NCI-H2196 (cell line): ENCODE data around the gene SLC4A8.
"Not testable (repeated sequence)": the region's sequence is repeated elsewhere in the genome, so short reads cannot be mapped to it uniquely, and the experiment has no call there.

Experiments used
- DNase-seq: peaks from one replicate; lab custom pipeline; 2025; ENCODE audit not compliant: unreplicated experiment; lab: John Stamatoyannopoulos, UW

SLC4A8 gene

DNA sequence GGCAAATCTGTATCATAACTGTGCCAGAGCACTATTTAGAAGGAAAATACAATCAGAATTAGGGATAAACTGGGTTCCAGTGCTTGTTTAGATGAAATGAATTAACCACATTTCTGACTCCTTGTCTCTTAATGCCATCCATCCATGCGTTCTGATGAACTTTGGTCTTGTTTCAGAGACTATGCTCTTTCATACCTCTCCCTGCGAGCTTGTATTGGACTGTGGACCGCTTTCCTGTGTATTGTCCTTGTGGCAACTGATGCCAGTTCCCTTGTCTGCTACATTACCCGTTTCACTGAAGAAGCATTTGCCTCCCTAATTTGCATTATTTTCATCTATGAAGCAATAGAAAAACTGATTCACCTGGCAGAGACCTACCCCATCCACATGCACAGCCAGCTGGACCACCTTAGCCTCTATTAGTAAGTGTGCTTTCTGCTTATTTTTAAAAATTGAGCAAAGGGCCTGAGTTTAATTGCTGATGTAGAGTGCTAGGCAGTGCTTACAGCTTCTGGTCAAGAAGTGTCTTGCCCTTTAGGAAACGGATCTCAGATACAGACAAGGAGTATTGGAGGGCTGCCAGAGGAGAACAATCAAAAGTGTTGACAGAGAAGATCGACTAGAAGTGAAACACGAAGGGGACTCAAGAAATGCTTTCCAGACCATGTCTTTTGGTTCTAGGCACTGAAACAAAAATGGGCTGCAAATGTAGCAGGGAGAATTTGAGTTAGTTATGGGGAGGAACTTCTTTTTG, 46.7 kb downstream of the SLC4A8 start:
- DNase-seq, result no peak

DNA sequence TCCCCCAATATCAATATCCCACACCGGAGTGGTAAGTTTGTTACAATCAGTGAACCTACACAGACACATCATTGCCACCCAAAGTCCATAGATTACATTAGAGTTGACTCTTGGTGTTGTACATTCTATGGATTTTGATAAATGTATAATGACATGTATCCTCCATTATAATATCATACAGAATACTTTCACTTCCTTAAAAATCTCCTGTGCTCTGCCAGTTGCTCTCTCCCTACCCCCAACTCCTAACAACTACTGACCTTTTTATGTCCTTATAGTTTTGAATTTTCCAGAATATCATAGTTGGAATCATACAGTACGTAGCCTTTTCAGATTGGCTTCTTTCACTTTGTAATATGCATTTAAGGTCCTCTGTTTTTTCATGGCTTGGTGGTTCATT, 48.4 kb downstream of the SLC4A8 start:
- no peak for DNase-seq

DNA sequence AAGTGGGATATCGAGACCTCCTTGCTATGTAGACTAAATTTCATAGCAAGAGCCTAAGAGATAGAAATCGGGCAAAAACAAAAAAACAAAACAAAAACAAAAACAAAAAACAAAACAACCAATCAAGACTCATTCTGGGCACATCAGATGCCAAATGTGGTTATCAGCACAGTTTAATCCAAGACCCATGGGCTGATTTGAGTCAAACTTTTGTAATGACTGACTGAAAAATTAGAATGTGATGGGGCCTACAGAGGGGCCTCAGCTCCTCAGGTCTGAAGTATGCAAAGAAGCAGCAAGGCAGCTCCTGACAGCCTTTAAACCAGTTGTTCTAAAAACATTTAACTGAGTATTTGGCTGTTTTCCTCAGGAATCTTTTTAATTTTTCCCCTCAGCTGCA, 49.3 kb downstream of the SLC4A8 start:
- DNase-seq, result no peak

DNA sequence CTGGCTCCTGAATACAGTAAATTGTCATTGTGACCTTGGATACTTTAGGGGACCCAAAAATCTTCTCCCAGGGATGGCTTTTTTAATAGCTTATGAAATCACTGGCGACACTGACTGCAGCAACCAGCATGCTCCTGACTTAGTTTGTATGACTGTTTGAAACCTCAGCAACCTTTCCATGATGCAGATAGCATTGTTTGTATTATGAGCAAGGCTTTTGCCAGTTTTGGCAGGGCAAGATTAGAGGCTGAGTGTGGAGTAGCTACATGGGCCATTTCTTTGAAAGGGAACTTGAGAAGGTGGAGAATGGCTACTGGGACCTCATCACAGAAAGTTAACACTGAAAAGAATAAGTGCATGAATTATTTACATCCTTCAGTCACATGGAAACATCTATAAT, 50.9 kb downstream of the SLC4A8 start:
- DNase-seq, result no peak

DNA sequence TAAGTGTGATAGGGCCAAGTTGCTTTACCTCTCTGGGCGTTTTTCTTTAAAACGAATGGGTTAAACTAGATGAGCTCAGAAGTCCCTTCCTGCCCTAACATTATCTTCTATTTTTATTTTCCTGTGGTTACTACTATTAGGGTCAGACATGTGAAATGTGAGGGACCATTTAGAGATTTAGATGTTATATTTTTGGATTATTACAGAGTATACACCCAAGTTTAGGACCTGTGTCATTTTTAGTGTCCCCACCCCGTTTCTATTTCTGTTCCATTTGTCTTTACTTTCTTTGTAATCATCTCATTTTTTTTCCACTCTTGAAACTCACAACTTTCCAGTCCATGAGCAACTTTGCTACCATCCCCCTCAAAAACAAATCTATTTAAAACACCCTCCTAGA, 56.3 kb downstream of the SLC4A8 start:
- DNase-seq, result no peak

DNA sequence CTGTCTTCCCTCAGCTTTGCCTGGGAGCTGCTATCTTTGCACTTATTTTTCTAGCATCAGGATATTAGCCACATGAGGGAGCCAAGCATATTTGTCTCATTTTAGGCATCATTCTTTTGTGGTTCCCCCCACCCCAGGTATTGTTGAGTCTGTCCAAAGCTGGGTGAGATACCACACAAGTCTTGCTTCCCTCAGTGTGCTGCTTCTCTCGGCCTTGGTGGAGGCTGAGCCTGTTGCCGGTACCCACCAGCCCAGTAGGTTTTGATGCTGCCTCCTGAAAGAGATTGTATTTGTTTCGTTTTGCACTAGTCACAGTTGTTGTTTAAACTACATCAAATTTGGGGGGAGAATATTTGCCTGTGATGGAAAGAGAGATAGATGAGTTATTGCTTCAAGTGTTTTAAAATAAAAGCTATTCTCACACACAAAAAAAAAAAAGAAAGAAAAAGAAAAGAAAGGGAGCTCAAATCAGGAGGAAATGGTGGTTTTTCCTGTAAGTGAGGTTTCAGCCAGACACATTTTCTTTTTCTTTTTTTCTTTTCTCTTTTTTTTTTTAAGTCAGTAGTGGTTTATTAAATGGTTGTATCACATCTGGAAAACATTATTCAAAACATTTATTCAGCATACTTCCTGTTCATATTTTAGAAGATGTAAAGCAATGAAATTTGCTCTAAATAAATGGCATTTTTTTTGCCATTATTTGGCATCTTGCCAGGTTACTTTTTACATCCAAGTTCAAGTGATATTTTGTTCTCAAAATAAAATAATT, 58.5 kb downstream of the SLC4A8 start:
- no peak for DNase-seq

DNA sequence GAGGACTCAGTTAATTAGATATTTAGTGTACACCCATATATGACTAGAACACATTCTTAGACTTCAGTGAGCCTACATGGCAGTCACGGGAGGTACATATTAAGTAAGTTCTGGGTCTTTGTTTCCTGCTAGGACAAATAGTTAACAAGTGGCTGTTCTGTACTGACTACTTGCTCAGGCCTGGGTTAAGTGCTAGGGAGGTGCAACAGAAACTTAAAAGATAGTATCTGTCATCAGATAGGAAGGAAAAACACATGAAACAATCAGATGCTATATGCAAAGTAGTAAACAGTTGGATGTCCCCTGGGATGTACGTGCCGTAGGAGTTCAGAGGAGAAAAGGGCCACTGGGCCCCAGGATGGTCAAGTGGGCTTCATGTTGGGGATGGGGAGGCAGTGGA, 59.5 kb downstream of the SLC4A8 start:
- DNase-seq, result no peak

DNA sequence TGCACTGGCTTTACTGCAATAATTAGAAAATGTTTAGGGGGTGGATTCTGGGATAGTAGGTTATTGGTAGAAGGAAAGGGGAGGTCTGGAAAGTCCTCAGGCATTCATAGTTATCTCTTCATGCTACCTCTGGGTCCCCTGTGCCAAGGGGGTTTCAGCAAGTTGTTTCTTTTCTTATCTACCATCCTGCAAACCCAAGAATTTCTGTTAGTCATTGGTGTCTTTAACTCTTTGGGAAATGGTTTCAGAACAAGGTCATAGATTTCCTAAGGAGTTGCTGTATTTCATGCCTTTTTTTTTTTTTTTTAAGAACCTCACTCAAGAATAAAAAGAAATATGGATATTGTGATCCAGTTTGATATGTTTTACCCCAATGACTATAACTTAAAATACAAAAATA, 63.6 kb downstream of the SLC4A8 start:
- no peak for DNase-seq

DNA sequence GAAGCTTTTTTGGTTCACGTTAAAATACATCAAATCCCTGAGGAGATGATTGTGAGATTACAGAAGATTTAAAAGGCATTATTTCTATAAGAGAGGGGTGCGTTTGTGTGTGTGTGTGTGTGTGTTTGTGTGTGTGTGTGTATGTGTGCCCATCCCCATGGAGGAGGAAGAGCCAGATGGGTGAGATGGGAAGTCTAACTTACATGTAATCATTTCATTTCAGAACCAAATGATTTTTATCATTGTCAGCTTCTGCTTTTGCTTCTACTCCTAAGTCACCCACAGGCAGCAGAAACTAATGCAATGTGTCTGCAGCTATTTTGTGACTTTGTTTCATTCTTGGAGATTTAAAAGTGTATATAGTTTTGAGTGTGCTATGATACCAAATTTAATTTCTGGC, 68.7 kb downstream of the SLC4A8 start:
- no peak for DNase-seq

DNA sequence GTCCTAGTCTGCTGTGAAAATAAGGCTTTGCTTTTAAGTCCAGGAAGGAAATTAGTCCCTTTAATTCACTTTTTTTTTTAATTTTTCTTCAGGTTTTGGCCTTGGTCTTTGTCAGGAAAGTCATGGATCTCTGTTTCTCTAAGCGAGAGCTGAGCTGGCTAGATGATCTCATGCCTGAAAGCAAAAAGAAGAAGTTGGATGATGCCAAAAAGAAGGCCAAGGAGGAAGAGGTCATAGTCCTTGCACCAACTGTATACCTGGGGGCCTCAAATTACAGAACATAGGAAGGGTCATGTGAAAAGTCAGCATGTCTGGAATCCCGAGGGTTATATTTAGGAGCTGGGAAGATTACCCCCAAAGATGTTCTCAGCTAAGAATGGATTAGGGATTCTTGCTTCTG, 72.3 kb downstream of the SLC4A8 start:
- no peak for DNase-seq

DNA sequence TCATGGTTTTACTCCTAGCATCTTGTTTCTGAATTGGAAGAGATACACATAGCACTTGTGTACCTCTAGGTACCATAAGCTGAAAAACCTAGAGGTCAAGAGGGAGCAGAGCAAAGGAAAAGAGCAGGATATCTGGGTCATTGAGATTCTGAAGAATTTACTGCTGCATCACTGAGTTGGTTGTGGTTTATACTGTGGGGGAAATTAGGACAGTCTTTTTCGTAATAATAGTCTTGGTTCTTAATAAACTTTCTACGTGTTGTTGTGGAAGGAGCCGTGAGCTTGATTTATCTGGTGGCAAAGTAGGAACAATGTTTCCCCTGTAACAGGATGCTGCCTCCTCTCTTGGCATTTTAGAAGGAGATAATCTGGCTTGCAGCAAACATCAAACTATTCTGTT, 80.2 kb downstream of the SLC4A8 start:
- no peak for DNase-seq

DNA sequence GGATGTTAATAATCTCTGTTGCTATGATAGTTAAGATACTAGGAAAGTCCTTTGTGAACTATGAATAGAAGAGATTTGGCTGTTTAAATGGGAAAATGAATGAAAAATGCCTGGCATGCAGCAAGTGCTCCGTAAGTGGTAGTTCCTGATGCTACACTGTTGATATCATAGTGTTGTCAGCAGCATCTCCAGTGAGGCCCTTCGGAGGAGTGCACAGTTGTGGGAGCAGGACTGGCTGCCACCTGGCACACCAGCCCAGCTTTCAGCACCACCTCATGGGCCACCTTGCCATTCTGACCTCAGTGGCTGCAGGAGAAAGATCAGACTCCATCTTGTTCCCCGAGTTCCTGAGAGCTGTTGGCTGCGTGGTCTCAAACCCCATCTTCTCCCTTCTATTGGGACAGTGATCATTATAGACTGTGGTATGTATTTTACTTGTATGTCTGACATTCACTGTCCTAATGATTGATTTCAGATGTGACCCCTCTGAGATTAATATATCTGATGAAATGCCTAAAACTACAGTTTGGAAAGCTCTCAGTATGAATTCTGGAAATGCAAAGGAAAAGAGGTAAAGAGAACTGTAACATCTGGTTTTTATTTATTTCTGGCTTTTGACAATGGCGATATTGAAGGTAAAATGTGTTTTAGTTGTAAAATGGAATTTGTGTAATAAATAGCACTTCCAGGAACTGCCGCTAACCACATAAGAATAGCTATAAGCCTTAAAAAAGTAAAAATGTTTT, 80.9 kb downstream of the SLC4A8 start:
- no peak for DNase-seq

DNA sequence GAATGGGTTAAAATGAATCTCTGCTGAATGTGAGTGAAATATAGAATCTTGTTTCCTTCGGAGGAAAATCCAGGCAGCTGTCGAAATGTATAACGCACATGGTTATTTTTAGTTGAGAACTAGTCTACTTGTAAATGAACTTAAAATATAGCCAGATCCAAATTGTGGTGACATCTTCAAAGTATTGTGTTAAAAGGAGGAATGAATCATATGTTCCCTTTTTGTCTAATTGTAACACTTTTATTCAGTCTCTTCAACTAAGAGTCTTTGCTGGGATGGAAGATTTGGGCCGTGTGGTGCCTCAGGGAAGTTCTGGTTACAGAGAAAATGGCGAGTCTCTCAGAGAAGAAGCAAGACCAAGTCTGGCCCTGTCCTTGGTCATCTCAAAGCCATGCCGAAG, 82.5 kb downstream of the SLC4A8 start:
- no peak for DNase-seq

DNA sequence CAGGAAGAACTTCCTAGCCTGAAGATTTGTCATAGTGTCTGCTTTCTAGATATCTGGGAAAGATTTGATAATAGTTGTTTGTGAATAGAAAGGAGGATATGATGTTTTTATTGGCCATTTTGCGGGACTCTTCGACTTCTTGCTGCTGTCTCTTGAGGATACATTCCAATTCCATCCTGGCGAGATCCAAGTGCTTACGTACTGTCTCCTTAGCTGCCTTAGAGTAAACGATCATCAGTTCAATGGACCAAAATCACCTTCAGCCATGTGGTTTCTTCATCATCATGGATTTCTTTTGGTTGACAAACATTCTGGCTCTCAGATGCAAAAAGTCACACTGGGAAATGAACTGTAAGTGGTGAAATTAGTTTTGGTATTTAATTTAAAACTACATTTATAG, 83.7 kb downstream of the SLC4A8 start:
- DNase-seq, result no peak

DNA sequence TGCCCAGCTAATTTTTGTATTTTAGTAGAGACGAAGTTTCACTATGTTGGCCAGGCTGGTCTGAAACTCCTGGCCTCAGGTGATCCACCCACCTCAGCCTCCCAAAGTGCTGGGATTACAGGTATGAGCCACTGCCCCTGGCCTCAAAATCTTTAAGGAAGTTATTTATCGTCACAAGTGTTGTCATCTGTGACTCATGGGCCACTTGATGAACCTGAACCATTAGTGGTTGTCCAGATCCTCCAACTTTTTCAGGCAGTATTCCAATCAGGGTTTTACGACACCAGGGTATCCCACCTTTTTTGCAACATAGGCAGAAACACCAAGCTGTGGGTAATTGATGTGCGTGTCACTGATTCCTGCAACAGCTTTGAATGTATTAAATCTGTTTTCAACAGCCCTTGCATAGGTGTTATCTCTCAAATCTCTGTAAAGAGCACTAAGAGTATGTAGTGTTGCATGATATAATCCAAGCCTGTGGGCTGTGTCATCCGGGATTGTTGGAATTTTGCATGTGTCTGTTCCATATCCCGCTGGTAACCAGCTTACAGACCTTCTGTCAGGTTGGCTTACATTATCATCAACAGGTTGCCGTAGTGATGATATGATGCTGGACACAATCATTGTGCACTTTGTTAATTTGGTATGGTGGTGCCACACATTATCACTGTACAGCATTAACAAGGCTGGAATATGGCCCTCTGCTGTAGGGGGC, 87.1 kb downstream of the SLC4A8 start:
- DNase-seq, result no peak

DNA sequence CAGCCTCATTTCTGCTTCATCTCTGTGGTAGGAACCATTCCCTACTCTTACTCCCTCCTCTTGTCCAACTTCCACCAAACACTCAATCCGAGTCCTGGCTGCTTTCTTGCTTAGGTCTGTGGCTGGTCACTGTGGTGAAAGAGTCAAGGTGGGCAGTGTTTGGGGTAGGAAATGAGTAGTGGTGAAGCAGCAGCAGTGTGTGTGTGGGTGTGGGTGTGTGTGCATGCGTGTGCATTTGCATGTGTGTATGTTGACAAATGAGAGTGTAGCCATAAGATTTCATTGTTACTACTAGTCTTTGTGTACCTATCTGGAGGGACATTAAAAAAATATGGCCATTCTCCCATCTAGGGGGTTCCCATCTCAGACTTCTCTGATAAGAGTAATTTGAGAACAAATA, 87.8 kb downstream of the SLC4A8 start:
- no peak for DNase-seq

DNA sequence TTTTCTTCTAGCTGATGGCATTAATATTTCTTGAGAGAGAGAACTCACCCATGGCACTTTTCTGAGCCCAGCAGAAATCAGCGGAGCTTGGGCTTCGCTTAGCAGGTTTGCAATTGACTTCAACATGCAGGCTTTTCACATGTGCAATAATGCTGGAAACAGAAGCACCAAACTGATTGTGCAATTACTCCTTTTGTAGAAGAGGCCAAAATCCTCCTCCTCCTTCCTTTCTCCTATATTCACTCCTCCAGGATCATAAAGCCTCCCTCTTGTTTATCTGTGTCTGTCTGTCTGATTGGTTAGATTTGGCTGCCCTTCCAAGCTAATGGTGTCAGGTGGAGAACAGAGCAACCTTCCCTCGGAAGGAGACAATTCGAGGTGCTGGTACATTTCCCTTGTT, 90.4 kb downstream of the SLC4A8 start:
- not testable (repeated sequence) for DNase-seq

DNA sequence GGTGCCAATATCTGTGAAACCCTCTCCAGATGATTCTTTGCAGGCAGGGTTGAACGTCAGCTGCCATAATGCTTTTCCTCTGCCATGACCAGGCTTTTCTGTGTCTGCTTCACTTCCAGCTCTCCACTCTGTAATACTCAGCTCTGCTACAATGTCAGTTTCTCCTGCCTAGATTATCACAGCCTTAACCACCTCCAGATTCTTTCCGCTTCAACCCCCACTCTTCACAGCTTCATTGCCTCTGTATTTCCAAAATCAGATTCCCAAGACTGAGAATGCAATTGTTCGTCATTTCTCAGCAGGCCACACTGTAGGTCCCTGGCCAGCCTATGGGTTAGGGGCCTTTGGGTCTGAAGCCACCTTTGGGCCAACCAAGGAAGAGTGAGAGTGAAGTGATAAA, 92.7 kb downstream of the SLC4A8 start:
- DNase-seq, result no peak

DNA sequence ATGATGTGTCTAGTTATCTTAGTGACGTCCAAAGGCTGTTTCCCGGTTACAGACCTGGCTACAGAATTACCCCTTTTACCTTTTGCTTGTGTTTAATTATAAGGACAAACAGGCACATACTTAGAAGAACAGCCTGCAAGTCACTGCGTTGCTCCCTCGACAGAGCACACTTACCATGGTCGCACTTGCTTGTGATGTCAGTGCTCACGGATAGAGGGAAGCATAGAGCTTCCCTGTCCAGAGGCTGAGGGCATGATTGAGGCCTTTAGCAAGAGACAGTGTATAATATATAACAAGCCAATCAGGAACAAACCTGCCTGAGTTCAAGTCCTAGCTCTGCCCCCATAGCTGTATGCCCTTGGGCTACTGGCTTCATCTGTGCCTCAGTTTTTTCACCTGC, 93.2 kb downstream of the SLC4A8 start:
- DNase-seq, result no peak

DNA sequence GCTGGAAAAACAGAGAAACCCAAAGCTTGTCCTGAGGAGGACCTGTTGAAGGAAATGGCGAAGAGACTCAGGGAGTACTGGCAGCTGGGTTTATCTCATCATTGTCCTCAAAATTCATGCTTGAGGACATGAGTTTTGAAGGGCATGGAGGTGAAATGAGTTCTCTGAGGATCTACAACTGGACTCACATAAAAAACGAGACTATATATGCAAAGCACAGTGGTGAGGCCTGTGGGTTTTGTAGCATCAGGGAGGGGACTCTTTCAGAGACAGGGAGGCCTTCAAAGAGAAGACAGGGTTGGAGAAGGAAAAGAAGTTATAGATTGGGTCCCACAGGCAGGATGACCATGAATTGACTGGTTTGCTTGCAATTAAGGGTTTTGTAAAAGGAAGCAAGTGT, 95.1 kb downstream of the SLC4A8 start:
- DNase-seq, result no peak

DNA sequence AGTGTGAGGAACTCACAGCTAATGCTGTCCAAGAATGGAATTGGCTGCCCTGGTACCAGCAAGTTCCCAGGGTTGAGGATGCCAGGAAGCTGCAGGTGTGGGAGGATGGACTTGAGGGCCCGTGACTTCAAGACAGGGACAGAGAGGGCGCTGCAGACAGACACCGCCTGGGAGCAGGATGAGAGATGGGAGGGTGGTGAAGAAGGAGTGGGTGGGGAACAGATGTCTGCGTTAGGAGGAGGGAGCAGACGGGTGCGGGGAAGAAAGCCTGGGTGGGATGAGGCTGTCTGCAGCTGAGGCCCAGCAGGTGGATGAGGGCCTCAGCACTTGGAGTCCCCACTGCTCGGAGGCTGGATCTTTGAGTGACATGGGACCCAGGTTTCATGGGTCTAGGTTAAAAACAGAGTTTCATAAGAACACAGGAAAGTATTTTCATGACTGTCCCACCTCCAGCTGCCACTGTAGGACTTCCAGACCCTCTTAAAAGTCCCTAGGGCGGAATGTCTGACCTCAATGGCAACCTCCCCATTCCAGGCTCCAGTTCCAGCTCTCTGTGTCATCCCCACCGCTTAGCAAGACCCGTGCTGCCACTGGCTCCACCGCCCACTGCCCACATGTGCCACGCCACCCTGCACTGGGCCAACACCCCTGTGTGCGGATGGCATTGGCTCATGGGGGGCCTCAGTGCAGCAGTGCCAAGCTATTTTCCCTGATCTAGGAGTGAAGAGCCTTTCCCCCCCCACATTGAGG, 96.1 kb downstream of the SLC4A8 start:
- no peak for DNase-seq
